MM.1S (cell line): ENCODE results near the gene NR6A1.

Experiments
- DNase-seq: peaks from one replicate; pipeline ENCODE4 v3.0.0-alpha.2; 2015
- H2AFZ ChIP-seq: fragments of 300-600 bp; sonication (generic); 2 replicates; pipeline ENCODE4 v1.6.0; 2016; ENCODE audit warnings: antibody characterized with exemption, low read length
- H3F3A ChIP-seq: fragments of 300-600 bp; sonication (generic); 2 replicates; pipeline ENCODE4 v1.6.1; 2016; ENCODE audit warnings: mild to moderate bottlenecking, antibody characterized with exemption, low read length, moderate library complexity, mixed read lengths; ENCODE audit not compliant: insufficient read depth
- H3K27ac ChIP-seq: fragments of 300-600 bp; sonication (generic); 2 replicates; pipeline ENCODE4 v1.5.1; 2016; ENCODE audit warnings: mild to moderate bottlenecking, low read length
- H3K27me3 ChIP-seq: fragments of 300-600 bp; sonication (generic); replicated peaks from 2 replicates; pipeline ENCODE4 v1.6.0; 2016; ENCODE audit warnings: low read length; ENCODE audit not compliant: insufficient read depth
- H3K36me3 ChIP-seq: fragments of 300-600 bp; sonication (generic); replicated peaks from 2 replicates; pipeline ENCODE4 v1.6.1; 2016; ENCODE audit warnings: mild to moderate bottlenecking, low read length, mixed read lengths; ENCODE audit not compliant: insufficient read depth
- H3K4me1 ChIP-seq: fragments of 300-600 bp; sonication (generic); 2 replicates; pipeline ENCODE4 v1.6.1; 2016; ENCODE audit warnings: low read length, mixed read lengths
- H3K4me2 ChIP-seq: fragments of 300-600 bp; sonication (generic); 2 replicates; pipeline ENCODE4 v1.6.0; 2016; ENCODE audit warnings: low read depth, low read length
- H3K4me3 ChIP-seq: fragments of 300-600 bp; sonication (generic); 2 replicates; pipeline ENCODE4 v1.5.1; 2016; ENCODE audit warnings: low read length, mixed read lengths
- H3K79me2 ChIP-seq: fragments of 300-600 bp; sonication (generic); 2 replicates; pipeline ENCODE4 v1.6.1; 2016; ENCODE audit warnings: mixed run types, low read length, mixed read lengths
- H3K9ac ChIP-seq: fragments of 300-600 bp; sonication (generic); 2 replicates; pipeline ENCODE4 v1.6.1; 2016; ENCODE audit warnings: low read length, mixed read lengths
- H3K9me2 ChIP-seq: fragments of 300-600 bp; sonication (generic); replicated peaks from 2 replicates; pipeline ENCODE4 v1.6.1; 2016; ENCODE audit warnings: mild to moderate bottlenecking, low read length, mixed read lengths; ENCODE audit not compliant: insufficient read depth
- H3K9me3 ChIP-seq: fragments of 300-600 bp; sonication (generic); replicated peaks from 2 replicates; pipeline ENCODE4 v1.6.1; 2016; ENCODE audit warnings: mild to moderate bottlenecking, low read length, mixed read lengths; ENCODE audit not compliant: insufficient read depth
- H4K20me1 ChIP-seq: fragments of 300-600 bp; sonication (generic); 2 replicates; pipeline ENCODE4 v1.6.1; 2016; ENCODE audit warnings: mild to moderate bottlenecking, low read length, moderate library complexity, mixed read lengths; ENCODE audit not compliant: insufficient read depth
- EZH2 ChIP-seq: fragments of 300-600 bp; sonication (generic); optimal IDR thresholded peaks from 2 replicates; pipeline ENCODE3; 2017; ENCODE audit warnings: low read depth, mild to moderate bottlenecking, antibody characterized with exemption, low read length, mixed read lengths
- EZH2phosphoT487 ChIP-seq: fragments of 300-600 bp; sonication (generic); IDR thresholded peaks from 2 replicates; pipeline ENCODE4 v1.6.1; 2018; ENCODE audit warnings: antibody characterized with exemption, low read length
- TF ChIP-seq, protein P1 (sequence below): fragments of 300-600 bp; sonication (generic); IDR thresholded peaks from 2 replicates; pipeline ENCODE4 v1.5.1; 2016; ENCODE audit warnings: antibody characterized with exemption, low read length, mixed read lengths

Gene NR6A1

DNA sequence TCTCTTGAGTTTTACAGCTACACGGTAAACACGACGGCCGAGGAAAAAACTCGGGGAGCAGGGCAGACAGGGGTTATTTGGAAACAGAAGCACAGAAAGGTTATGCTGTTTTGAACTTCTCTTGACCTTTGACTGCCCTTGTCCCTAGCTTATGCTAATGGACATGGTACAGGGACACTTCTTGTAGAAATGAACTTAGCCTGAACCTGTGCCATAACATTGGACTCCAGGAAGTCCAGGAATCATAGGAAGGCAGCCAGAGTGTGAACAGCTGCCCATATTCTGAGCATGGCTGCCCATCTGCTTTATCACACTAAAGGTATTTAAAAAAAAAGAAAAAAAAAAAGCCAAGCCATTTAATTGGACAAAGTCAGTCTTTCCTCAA is 46.1 kb downstream of the NR6A1 start:
- DNase-seq: no peak
- H3F3A ChIP-seq: no peaks in the 10 kb centered on the region
- H3K9me2 ChIP-seq: no peaks in the 10 kb centered on the region
- no peaks in the 10 kb centered on the region for H3K27me3 ChIP-seq
- H3K4me1 ChIP-seq: no peaks in the 10 kb centered on the region
- no peaks in the 10 kb centered on the region for H4K20me1 ChIP-seq
- H3K79me2 ChIP-seq: no peaks in the 10 kb centered on the region
- H2AFZ ChIP-seq: no peak overlapping the region
- TF ChIP-seq, protein P1, sequence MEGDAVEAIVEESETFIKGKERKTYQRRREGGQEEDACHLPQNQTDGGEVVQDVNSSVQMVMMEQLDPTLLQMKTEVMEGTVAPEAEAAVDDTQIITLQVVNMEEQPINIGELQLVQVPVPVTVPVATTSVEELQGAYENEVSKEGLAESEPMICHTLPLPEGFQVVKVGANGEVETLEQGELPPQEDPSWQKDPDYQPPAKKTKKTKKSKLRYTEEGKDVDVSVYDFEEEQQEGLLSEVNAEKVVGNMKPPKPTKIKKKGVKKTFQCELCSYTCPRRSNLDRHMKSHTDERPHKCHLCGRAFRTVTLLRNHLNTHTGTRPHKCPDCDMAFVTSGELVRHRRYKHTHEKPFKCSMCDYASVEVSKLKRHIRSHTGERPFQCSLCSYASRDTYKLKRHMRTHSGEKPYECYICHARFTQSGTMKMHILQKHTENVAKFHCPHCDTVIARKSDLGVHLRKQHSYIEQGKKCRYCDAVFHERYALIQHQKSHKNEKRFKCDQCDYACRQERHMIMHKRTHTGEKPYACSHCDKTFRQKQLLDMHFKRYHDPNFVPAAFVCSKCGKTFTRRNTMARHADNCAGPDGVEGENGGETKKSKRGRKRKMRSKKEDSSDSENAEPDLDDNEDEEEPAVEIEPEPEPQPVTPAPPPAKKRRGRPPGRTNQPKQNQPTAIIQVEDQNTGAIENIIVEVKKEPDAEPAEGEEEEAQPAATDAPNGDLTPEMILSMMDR: no peak
- no peak for TF ChIP-seq EZH2
- no peak for TF ChIP-seq EZH2phosphoT487
- H3K36me3 ChIP-seq: no peaks in the 10 kb centered on the region
- H3K4me2 ChIP-seq: no peak overlapping the region
- H3K9ac ChIP-seq: no peak overlapping the region
- H3K9me3 ChIP-seq: no peaks in the 10 kb centered on the region
- no peak overlapping the region for H3K27ac ChIP-seq
- H3K4me3 ChIP-seq: no peak overlapping the region

- Histone ChIP-seq H3K79me2 (no peaks in the 10 kb centered on the region), H4K20me1 (no peaks in the 10 kb centered on the region), H3K27ac (no peak overlapping the region), H2AFZ (no peak overlapping the region), H3K9me2 (no peaks in the 10 kb centered on the region), H3K36me3 (no peaks in the 10 kb centered on the region), H3K4me1 (no peaks in the 10 kb centered on the region), H3K4me2 (no peak overlapping the region), H3F3A (no peaks in the 10 kb centered on the region), H3K27me3 (no peaks in the 10 kb centered on the region), H3K9me3 (no peaks in the 10 kb centered on the region), H3K4me3 (no peak overlapping the region), H3K9ac (no peak overlapping the region)
- no peak for DNase-seq
- TF ChIP-seq, protein P1: no peak
- TF ChIP-seq EZH2 (no peak), EZH2phosphoT487 (no peak)
These were observed 46.6 kb downstream of the NR6A1 start for GRCh38 chr9:124724415-124725067.

DNA sequence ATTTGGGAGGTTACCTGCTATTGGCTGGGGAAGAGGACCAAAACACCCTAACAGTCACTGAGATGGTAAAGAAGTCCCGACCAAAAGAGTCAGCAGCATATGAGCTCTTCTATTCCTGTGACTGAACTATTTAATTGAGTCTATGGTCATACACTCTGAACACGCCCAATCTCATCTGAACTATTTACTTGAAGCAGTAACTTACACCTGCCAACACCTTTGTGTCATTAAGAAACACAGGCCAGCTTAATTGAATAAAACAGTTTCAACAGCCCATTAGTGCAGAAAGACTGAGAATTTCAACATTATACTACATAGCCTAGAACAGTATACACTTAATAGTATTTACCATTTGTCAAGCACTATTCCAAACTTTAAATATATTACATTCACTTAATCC is 47.8 kb downstream of the NR6A1 start:
- Histone ChIP-seq H4K20me1 (no peaks in the 10 kb centered on the region), H3K9me2 (no peaks in the 10 kb centered on the region), H3K36me3 (no peaks in the 10 kb centered on the region), H3K79me2 (no peaks in the 10 kb centered on the region), H3K27me3 (no peaks in the 10 kb centered on the region), H3K4me3 (no peak overlapping the region), H2AFZ (no peak overlapping the region), H3K4me2 (no peak overlapping the region), H3K9me3 (no peaks in the 10 kb centered on the region), H3K9ac (no peak overlapping the region), H3K27ac (no peak overlapping the region), H3F3A (no peaks in the 10 kb centered on the region), H3K4me1 (no peaks in the 10 kb centered on the region)
- TF ChIP-seq EZH2: no peak
- TF ChIP-seq, protein P1: no peak
- DNase-seq: no peak
